Measurements from ENCODE around the gene WDR20. TPM values are rescaled to one million over a fixed set of nuclear protein-coding genes. Genes with fewer than 3 reads are reported as not detected.
"Not testable (repeated sequence)": the region's sequence is repeated elsewhere in the genome, so short reads cannot be mapped to it uniquely, and the experiment has no call there.

The WDR20 gene
- total RNA-seq, 1 donor from 2014 or later, result 26.1 TPM

- Histone ChIP-seq H3K27me3 (ENCODE audit: control insufficient read depth in 3 of 3, insufficient read depth in 3 of 3, low read length in 3 of 3) (no peaks in the 10 kb centered on the region), H3K4me3 (ENCODE audit: low read length in 3 of 3) (no peak overlapping the region), H3K4me1 (ENCODE audit: control insufficient read depth in 3 of 3, insufficient read depth in 3 of 3, low read length in 3 of 3) (peaks cover 0 to 6% (median 4%) of the 10 kb centered on the region in 3 donors), H3K36me3 (ENCODE audit: control insufficient read depth in 3 of 3, insufficient read depth in 3 of 3, low read length in 3 of 3) (no peaks in the 10 kb centered on the region), H3K9me3 (ENCODE audit: control insufficient read depth in 3 of 3, low read length in 3 of 3) (no peaks in the 10 kb centered on the region), H3K9ac (ENCODE audit: low read depth in 1 of 3, low read length in 3 of 3) (no peak overlapping the region), H3K27ac (ENCODE audit: low read depth, low read length) (no peak overlapping the region)
Measured at GRCh38 chr14:102238766-102239165, 99.1 kb downstream of the WDR20 start.

GRCh38 chr14:102239231-102239630, 99.5 kb downstream of the WDR20 start:
- H3K9ac ChIP-seq (ENCODE audit: low read depth in 1 of 3, low read length in 3 of 3), result no peak overlapping the region
- H3K4me1 ChIP-seq (ENCODE audit: control insufficient read depth in 3 of 3, insufficient read depth in 3 of 3, low read length in 3 of 3), result peaks cover 0 to 6% (median 4%) of the 10 kb centered on the region in 3 donors
- no peak overlapping the region for H3K27ac ChIP-seq (ENCODE audit: low read depth, low read length)

GRCh38 chr14:102240481-102240880, 100.8 kb downstream of the WDR20 start:
- not testable (repeated sequence) for H3K4me3 ChIP-seq (ENCODE audit: low read length in 3 of 3); H3K4me1 ChIP-seq (ENCODE audit: control insufficient read depth in 3 of 3, insufficient read depth in 3 of 3, low read length in 3 of 3); H3K27ac ChIP-seq (ENCODE audit: low read depth, low read length); H3K9me3 ChIP-seq (ENCODE audit: control insufficient read depth in 3 of 3, low read length in 3 of 3); H3K9ac ChIP-seq (ENCODE audit: low read depth in 1 of 3, low read length in 3 of 3); H3K36me3 ChIP-seq (ENCODE audit: control insufficient read depth in 3 of 3, insufficient read depth in 3 of 3, low read length in 3 of 3); H3K27me3 ChIP-seq (ENCODE audit: control insufficient read depth in 3 of 3, insufficient read depth in 3 of 3, low read length in 3 of 3)

More at GRCh38 chr14:102239231-102239630, 99.5 kb downstream of the WDR20 start:
- Histone ChIP-seq H3K4me3 (ENCODE audit: low read length in 3 of 3) (no peak overlapping the region), H3K9me3 (ENCODE audit: control insufficient read depth in 3 of 3, low read length in 3 of 3) (no peaks in the 10 kb centered on the region), H3K36me3 (ENCODE audit: control insufficient read depth in 3 of 3, insufficient read depth in 3 of 3, low read length in 3 of 3) (no peaks in the 10 kb centered on the region), H3K27me3 (ENCODE audit: control insufficient read depth in 3 of 3, insufficient read depth in 3 of 3, low read length in 3 of 3) (no peaks in the 10 kb centered on the region)

DNA sequence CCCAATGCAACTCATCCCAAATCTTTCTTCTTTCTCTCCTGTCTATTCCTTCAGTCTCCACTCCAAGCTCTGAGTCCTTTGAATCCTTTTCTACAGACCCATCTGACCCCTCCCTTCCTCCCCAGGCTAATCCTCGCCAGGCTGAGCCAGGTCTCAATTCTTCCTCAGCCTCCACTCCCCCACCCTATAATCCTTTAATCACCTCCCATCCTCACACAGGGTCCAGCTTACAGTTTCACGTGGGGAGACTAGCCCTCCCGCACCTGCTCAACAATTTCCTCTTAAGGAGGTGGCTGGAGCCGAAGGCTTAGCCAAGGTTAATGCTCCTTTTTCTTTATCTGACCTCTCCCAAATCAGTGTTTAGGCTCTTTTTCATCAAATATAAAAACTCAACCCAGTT, 101.5 kb downstream of the WDR20 start:
- Histone ChIP-seq H3K9me3 (ENCODE audit: control insufficient read depth in 3 of 3, low read length in 3 of 3) (no peaks in the 10 kb centered on the region), H3K27me3 (ENCODE audit: control insufficient read depth in 3 of 3, insufficient read depth in 3 of 3, low read length in 3 of 3) (no peaks in the 10 kb centered on the region), H3K36me3 (ENCODE audit: control insufficient read depth in 3 of 3, insufficient read depth in 3 of 3, low read length in 3 of 3) (no peaks in the 10 kb centered on the region), H3K4me1 (ENCODE audit: control insufficient read depth in 3 of 3, insufficient read depth in 3 of 3, low read length in 3 of 3) (no peaks in the 10 kb centered on the region), H3K9ac (ENCODE audit: low read depth in 1 of 3, low read length in 3 of 3) (no peak overlapping the region), H3K4me3 (ENCODE audit: low read length in 3 of 3) (no peak overlapping the region), H3K27ac (ENCODE audit: low read depth, low read length) (no peak overlapping the region)

DNA sequence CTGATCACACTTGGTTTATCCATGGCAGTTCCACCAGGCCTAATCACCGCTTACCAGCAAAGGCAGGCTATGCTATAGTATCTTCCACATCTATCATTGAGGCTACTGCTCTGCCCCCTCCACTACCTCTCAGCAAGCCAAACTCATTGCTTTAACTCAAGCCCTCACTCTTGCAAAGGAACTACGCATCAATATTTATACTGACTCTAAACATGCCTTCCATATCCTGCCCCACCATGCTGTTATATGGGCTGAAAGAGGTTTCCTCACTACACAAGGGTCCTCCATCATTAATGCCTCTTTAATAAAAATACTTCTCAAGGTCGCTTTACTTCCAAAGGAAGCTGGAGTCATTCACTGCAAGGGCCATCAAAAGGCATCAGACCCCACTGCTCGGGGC, 104.1 kb downstream of the WDR20 start:
- not testable (repeated sequence) for H3K4me1 ChIP-seq (ENCODE audit: control insufficient read depth in 3 of 3, insufficient read depth in 3 of 3, low read length in 3 of 3); H3K9me3 ChIP-seq (ENCODE audit: control insufficient read depth in 3 of 3, low read length in 3 of 3); H3K9ac ChIP-seq (ENCODE audit: low read depth in 1 of 3, low read length in 3 of 3); H3K27me3 ChIP-seq (ENCODE audit: control insufficient read depth in 3 of 3, insufficient read depth in 3 of 3, low read length in 3 of 3); H3K27ac ChIP-seq (ENCODE audit: low read depth, low read length); H3K36me3 ChIP-seq (ENCODE audit: control insufficient read depth in 3 of 3, insufficient read depth in 3 of 3, low read length in 3 of 3); H3K4me3 ChIP-seq (ENCODE audit: low read length in 3 of 3)

DNA sequence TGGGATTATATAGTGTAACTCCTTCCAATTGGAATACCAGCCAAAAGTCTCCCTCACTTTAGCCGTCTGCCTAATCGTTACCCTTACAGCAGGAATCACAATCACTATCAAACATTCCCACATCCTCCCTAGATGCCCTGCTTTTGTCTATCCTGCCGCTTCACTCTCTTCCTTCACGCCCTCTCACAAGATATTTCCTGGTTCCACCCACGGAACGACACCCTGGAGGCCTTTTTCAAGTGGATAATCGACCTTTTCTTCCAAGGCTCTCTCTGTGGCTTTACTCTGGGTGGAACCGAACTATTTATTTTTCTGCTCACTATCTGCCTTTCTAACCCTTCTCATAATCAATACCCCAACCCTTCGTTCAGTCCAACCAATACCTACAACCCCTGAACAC, 106.4 kb downstream of the WDR20 start:
- Histone ChIP-seq H3K27me3 (ENCODE audit: control insufficient read depth in 3 of 3, insufficient read depth in 3 of 3, low read length in 3 of 3) (no peaks in the 10 kb centered on the region), H3K27ac (ENCODE audit: low read depth, low read length) (no peak overlapping the region), H3K36me3 (ENCODE audit: control insufficient read depth in 3 of 3, insufficient read depth in 3 of 3, low read length in 3 of 3) (peaks cover 0 to 2% (median 0%) of the 10 kb centered on the region in 3 donors), H3K9me3 (ENCODE audit: control insufficient read depth in 3 of 3, low read length in 3 of 3) (no peaks in the 10 kb centered on the region), H3K4me3 (ENCODE audit: low read length in 3 of 3) (no peak overlapping the region), H3K4me1 (ENCODE audit: control insufficient read depth in 3 of 3, insufficient read depth in 3 of 3, low read length in 3 of 3) (no peaks in the 10 kb centered on the region), H3K9ac (ENCODE audit: low read depth in 1 of 3, low read length in 3 of 3) (no peak overlapping the region)

- peaks cover 0 to 2% (median 0%) of the 10 kb centered on the region in 3 donors for H3K36me3 ChIP-seq (ENCODE audit: control insufficient read depth in 3 of 3, insufficient read depth in 3 of 3, low read length in 3 of 3)
- H3K27me3 ChIP-seq (ENCODE audit: control insufficient read depth in 3 of 3, insufficient read depth in 3 of 3, low read length in 3 of 3), result no peaks in the 10 kb centered on the region
Measured at GRCh38 chr14:102248121-102248520, 108.4 kb downstream of the WDR20 start.

DNA sequence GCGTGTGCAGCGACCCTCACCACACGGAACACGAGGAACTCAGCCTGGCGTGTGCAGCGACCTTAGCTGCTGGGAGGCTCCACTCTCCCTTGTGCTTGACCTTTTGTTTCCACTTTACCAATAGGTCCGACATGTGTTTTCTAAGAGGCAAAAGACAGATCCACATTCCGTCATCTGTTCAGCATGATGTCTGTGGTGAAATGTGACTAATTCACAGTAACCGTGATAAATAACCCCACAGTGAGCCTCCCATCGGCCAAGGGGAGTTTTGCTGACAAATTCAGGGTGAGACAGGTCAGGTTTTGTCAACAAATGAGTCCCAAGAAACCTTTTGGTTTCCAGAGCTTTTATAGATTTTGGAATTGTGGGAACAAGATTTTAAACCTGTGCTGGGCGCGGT, 109.3 kb downstream of the WDR20 start:
- no peak overlapping the region for H3K4me3 ChIP-seq (ENCODE audit: low read length in 3 of 3)
- H3K9me3 ChIP-seq (ENCODE audit: control insufficient read depth in 3 of 3, low read length in 3 of 3), result no peaks in the 10 kb centered on the region
- no peaks in the 10 kb centered on the region for H3K27me3 ChIP-seq (ENCODE audit: control insufficient read depth in 3 of 3, insufficient read depth in 3 of 3, low read length in 3 of 3)
- no peaks in the 10 kb centered on the region for H3K4me1 ChIP-seq (ENCODE audit: control insufficient read depth in 3 of 3, insufficient read depth in 3 of 3, low read length in 3 of 3)
- H3K36me3 ChIP-seq (ENCODE audit: control insufficient read depth in 3 of 3, insufficient read depth in 3 of 3, low read length in 3 of 3), result peaks cover 0 to 2% (median 0%) of the 10 kb centered on the region in 3 donors
- no peak overlapping the region for H3K27ac ChIP-seq (ENCODE audit: low read depth, low read length)
- no peak overlapping the region for H3K9ac ChIP-seq (ENCODE audit: low read depth in 1 of 3, low read length in 3 of 3)

More at GRCh38 chr14:102248121-102248520, 108.4 kb downstream of the WDR20 start:
- Histone ChIP-seq H3K4me1 (ENCODE audit: control insufficient read depth in 3 of 3, insufficient read depth in 3 of 3, low read length in 3 of 3) (no peaks in the 10 kb centered on the region), H3K4me3 (ENCODE audit: low read length in 3 of 3) (no peak overlapping the region), H3K9ac (ENCODE audit: low read depth in 1 of 3, low read length in 3 of 3) (no peak overlapping the region), H3K27ac (ENCODE audit: low read depth, low read length) (no peak overlapping the region), H3K9me3 (ENCODE audit: control insufficient read depth in 3 of 3, low read length in 3 of 3) (no peaks in the 10 kb centered on the region)

DNA sequence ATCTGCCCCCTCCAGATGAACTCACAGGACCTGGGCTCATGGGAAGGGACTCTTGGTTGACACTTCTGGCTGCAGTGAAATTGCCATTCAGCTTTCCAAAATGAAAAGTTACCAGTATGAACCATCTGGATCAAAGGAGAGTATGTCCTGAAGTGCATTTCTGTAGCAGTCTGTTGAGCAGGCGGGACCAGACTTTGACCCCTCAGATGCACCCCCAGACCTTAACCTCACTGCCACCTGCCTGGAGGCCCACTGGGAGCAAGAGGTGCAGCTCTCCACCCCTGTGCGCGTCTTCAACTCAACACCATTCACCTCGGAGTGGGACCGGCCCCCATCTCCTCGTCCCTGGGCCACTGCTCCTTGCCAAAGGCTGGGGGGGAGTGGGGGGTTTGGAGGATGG, 110.3 kb downstream of the WDR20 start:
- Histone ChIP-seq H3K9me3 (ENCODE audit: control insufficient read depth in 3 of 3, low read length in 3 of 3) (no peaks in the 10 kb centered on the region), H3K4me1 (ENCODE audit: control insufficient read depth in 3 of 3, insufficient read depth in 3 of 3, low read length in 3 of 3) (no peaks in the 10 kb centered on the region), H3K9ac (ENCODE audit: low read depth in 1 of 3, low read length in 3 of 3) (no peak overlapping the region), H3K36me3 (ENCODE audit: control insufficient read depth in 3 of 3, insufficient read depth in 3 of 3, low read length in 3 of 3) (peaks cover 0 to 2% (median 0%) of the 10 kb centered on the region in 3 donors), H3K27me3 (ENCODE audit: control insufficient read depth in 3 of 3, insufficient read depth in 3 of 3, low read length in 3 of 3) (no peaks in the 10 kb centered on the region), H3K27ac (ENCODE audit: low read depth, low read length) (no peak overlapping the region), H3K4me3 (ENCODE audit: low read length in 3 of 3) (no peak overlapping the region)

DNA sequence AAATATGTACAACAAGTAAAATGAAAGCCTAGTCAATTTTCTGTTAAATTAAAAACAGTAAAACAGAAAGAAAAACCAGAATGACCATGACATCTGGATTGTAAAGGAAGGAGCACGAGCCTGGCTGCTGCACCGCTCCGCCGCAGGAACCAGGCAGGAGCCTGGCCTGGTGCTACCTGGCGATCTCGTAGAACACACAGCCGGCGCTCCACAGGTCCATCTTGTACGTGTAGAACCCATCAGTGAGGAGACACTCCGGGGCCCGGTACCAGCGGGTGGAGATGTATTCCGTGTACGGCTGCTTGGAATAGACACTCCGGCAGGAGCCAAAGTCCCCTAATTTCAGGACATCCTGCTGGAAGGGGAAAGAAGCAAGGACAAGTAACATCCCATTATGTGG, 110.9 kb downstream of the WDR20 start:
- Histone ChIP-seq H3K9ac (ENCODE audit: low read depth in 1 of 3, low read length in 3 of 3) (no peak overlapping the region), H3K4me3 (ENCODE audit: low read length in 3 of 3) (no peak overlapping the region), H3K27ac (ENCODE audit: low read depth, low read length) (no peak overlapping the region), H3K27me3 (ENCODE audit: control insufficient read depth in 3 of 3, insufficient read depth in 3 of 3, low read length in 3 of 3) (no peaks in the 10 kb centered on the region), H3K36me3 (ENCODE audit: control insufficient read depth in 3 of 3, insufficient read depth in 3 of 3, low read length in 3 of 3) (peaks cover 0 to 2% (median 0%) of the 10 kb centered on the region in 3 donors), H3K4me1 (ENCODE audit: control insufficient read depth in 3 of 3, insufficient read depth in 3 of 3, low read length in 3 of 3) (no peaks in the 10 kb centered on the region), H3K9me3 (ENCODE audit: control insufficient read depth in 3 of 3, low read length in 3 of 3) (no peaks in the 10 kb centered on the region)

DNA sequence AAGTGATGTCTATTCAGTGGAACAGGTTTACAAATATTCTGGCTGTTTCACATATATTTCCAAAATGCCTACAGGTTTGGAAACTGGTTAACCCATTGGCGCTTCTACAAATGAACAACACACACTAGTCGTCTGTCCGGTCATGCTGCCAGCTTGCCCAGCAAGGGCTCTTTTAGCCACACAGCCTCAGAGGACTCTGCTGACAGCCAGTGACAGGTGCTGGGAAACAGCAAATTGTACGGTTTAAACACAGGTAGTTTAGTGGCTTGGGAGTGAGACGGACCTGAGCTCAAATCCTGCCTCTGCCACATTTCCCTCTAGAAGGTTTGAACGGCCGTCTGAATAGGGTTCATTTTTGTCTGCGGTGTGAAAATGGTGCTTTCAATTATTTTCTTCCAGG, 111.5 kb downstream of the WDR20 start:
- no peaks in the 10 kb centered on the region for H3K27me3 ChIP-seq (ENCODE audit: control insufficient read depth in 3 of 3, insufficient read depth in 3 of 3, low read length in 3 of 3)
- H3K4me1 ChIP-seq (ENCODE audit: control insufficient read depth in 3 of 3, insufficient read depth in 3 of 3, low read length in 3 of 3), result no peaks in the 10 kb centered on the region
- peaks cover 0 to 2% (median 0%) of the 10 kb centered on the region in 3 donors for H3K36me3 ChIP-seq (ENCODE audit: control insufficient read depth in 3 of 3, insufficient read depth in 3 of 3, low read length in 3 of 3)
- H3K9me3 ChIP-seq (ENCODE audit: control insufficient read depth in 3 of 3, low read length in 3 of 3), result no peaks in the 10 kb centered on the region
- no peak overlapping the region for H3K27ac ChIP-seq (ENCODE audit: low read depth, low read length)
- H3K4me3 ChIP-seq (ENCODE audit: low read length in 3 of 3), result no peak overlapping the region
- no peak overlapping the region for H3K9ac ChIP-seq (ENCODE audit: low read depth in 1 of 3, low read length in 3 of 3)

All from skeletal muscle tissue (tissue), 4 donors.